Measurements from ENCODE around the gene PRMT7.

- TF ChIP-seq EZH2 (IDR thresholded peaks at IDR 0.05; ENCODE audit: insufficient read depth, poor library complexity, severe bottlenecking): no peak
- no peak for TF ChIP-seq EZH2phosphoT487 (IDR thresholded peaks at IDR 0.05; ENCODE audit: insufficient read depth, low read depth)
Observed at GRCh38 chr16:68400083-68400923, 89.5 kb downstream of the PRMT7 start.
